Measurements from ENCODE around the gene CACNB4.

GRCh38 chr2:152122161-152122560 lies 23.3 kb upstream of the CACNB4 start:
- TF ChIP-seq CTCF (conservative IDR thresholded peaks at IDR 0.05; ENCODE audit: low read depth, low read length) (no peak), POLR2A (IDR thresholded peaks at IDR 0.05; ENCODE audit: low read depth, low read length) (no peak), BHLHE40 (IDR thresholded peaks at IDR 0.05; ENCODE audit: low read depth, low read length) (no peak), CEBPB (IDR thresholded peaks at IDR 0.05; ENCODE audit: low read depth, low read length) (no peak), ELK1 (IDR thresholded peaks at IDR 0.05; ENCODE audit: borderline replicate concordance, low read depth, low read length) (no peak), RAD21 (IDR thresholded peaks at IDR 0.05; ENCODE audit: low read length) (no peak), MAZ (IDR thresholded peaks at IDR 0.05; ENCODE audit: borderline replicate concordance, low read depth, low read length) (no peak), NFE2L2 (IDR thresholded peaks at IDR 0.05; ENCODE audit: low read depth, low read length) (no peak), SMC3 (IDR thresholded peaks at IDR 0.05; ENCODE audit: low read depth, low read length) (no peak)
